ENCODE measurements around the gene RGSL1.

DNA sequence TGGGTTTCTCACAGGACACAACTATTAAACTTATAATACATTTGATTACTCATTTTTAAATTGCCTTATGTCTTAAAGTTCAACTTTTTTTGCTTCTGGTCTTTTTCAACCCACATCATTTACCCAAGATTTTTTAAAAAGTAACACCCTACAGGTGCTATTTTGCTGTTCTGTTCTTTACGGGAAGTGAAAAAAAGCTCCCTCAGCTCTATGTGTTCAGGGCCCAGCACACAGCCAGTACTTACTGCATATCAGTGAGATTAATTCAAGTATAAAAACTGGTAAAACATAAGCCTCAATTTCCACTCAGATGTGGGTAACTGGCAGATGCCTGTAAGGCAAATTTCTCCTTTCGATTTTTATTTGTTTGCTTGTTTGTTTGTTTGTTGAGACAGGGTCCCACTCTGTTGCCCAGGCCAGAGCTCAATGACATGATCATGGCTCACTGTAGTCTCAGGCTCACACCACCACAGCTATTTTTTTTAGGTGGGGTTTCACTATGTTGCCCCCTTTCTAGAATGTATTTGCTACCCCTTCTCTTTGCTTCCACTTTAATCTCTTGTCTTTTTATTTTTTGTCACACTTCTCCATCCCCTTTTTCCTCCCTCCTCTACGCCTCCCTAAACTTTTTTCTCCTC lies 118.8 kb downstream of the RGSL1 start:
- TF ChIP-seq CTCF (IDR thresholded peaks at IDR 0.05; ENCODE audit: poor library complexity, severe bottlenecking) (no peak), EZH2 (IDR thresholded peaks at IDR 0.05; ENCODE audit: borderline replicate concordance, insufficient read depth, low read length, poor library complexity, severe bottlenecking) (no peak), POLR2AphosphoS5 (IDR thresholded peaks at IDR 0.05) (no peak), TAF1 (IDR thresholded peaks at IDR 0.05; ENCODE audit: low read depth) (no peak), EP300 (conservative IDR thresholded peaks at IDR 0.05; ENCODE audit: poor library complexity, severe bottlenecking) (no peak), RAD21 (conservative IDR thresholded peaks at IDR 0.05) (no peak), SMC3 (conservative IDR thresholded peaks at IDR 0.05; ENCODE audit: poor library complexity) (no peak), MXI1 (conservative IDR thresholded peaks at IDR 0.05; ENCODE audit: poor library complexity, severe bottlenecking) (no peak)
- TF ChIP-seq, protein P1, sequence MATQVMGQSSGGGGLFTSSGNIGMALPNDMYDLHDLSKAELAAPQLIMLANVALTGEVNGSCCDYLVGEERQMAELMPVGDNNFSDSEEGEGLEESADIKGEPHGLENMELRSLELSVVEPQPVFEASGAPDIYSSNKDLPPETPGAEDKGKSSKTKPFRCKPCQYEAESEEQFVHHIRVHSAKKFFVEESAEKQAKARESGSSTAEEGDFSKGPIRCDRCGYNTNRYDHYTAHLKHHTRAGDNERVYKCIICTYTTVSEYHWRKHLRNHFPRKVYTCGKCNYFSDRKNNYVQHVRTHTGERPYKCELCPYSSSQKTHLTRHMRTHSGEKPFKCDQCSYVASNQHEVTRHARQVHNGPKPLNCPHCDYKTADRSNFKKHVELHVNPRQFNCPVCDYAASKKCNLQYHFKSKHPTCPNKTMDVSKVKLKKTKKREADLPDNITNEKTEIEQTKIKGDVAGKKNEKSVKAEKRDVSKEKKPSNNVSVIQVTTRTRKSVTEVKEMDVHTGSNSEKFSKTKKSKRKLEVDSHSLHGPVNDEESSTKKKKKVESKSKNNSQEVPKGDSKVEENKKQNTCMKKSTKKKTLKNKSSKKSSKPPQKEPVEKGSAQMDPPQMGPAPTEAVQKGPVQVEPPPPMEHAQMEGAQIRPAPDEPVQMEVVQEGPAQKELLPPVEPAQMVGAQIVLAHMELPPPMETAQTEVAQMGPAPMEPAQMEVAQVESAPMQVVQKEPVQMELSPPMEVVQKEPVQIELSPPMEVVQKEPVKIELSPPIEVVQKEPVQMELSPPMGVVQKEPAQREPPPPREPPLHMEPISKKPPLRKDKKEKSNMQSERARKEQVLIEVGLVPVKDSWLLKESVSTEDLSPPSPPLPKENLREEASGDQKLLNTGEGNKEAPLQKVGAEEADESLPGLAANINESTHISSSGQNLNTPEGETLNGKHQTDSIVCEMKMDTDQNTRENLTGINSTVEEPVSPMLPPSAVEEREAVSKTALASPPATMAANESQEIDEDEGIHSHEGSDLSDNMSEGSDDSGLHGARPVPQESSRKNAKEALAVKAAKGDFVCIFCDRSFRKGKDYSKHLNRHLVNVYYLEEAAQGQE (IDR thresholded peaks at IDR 0.05; ENCODE audit: borderline replicate concordance) = no peak

Data from neural cell (in vitro differentiated cells).